HG03442 (cell line): ENCODE results near the gene BCL10.
A peak's percentile ranks its signal among the peaks of the same experiment; 100 is the strongest.

Source experiments
- ATAC-seq: cut with Tn5 transposase; IDR thresholded peaks from one replicate; pipeline ENCODE4 v1.9.1; 2021; ENCODE audit warnings: mild to moderate bottlenecking, moderate library complexity; ENCODE audit not compliant: unreplicated experiment

BCL10 gene

DNA sequence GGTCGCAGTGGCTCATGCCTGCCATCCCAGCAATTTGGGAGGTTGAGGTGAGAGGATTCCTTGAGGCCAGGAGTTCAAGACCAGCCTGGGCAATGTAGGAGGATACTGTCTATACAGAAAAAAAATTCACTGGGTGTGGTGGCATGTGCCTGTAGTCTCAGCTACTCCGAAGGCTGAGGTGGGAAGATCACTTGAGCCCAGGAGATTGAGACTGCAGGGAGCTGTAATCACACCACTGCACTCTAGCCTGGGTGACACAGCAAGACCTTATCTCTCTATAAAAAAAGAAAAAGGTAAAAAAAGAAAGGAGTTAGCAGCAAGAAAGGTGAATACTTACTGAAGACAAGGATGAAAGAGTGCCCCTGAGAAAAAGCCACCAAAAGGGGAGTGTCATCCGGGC, 23.7 kb upstream of the BCL10 start:
- ATAC-seq = no peak

DNA sequence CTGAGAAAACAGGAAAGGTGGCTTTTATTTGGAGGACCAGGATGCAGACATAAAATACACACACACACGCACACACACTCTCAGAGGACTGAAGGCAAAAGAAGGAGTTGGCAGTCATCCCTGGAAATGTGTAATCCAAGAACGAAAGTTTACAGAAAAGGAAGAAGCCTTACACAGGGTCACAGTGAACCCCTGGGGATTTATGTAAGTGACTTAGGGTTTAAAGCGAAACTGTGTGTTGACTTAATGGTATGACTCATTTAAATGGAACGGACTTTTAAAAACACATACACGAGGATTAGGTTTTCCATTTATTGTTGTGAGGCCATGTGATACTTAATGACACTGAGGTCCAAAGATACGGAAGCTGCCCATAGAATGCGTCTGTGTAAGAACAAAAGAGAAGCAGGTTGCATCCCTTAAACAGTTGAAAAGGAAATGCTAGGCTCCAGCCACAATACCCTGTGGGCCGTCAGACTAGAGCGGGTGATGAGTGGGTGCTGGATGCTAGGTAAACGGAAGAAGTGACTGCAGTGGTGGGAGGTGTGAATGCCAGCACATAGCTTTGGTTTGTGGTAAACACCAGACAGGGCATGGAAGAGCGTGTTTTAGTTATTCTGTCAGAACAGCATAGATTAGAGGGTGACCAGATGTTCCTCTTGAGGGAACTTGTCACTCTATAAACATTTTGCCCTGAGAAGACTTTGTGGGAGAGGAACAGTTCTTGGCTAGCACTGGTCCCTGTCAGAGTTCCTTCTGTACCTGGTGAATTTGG, 21.6 kb upstream of the BCL10 start:
- peak; percentile 97 for ATAC-seq

- ATAC-seq = no peak
Measured at GRCh38 chr1:85297538-85297854, 21.1 kb upstream of the BCL10 start.

DNA sequence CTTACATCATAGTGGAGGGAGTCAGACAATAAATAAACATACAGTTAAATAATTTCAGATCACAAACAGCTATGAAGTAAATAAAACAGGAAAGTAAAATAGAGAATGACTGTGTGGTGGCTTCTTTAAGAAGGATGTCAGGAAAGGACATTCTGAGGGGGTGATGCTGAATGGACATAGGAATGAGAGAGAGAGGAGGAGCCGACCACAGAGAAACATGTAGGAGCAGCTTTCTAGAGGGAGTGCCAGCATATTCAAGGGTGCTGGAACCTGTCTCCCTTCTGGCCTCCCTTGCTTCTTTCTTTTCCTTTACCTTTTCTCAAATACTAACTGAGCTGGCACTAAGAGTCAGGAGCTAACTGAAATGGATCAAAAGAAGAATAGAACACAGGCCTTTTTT, 20.5 kb upstream of the BCL10 start:
- ATAC-seq = no peak

DNA sequence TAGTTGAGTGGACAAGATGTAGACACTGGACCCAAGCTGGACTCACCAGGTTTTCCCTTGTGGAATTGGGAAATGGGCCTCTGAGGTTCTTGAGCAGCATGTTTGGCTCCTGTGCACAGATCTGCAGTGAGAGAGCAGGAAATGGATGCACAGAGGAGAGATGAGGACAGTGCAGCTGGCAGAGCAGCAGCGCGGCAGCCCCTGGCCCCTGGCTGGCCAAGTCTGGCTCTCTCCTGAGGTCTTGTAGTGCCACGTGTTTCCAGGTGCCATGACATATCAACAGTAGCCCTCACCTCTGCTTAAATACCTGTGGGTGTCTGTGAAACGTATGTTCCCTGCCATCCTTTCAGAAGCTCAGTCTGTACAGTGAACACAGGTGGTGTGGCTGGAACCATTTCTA, 19.2 kb upstream of the BCL10 start:
- ATAC-seq = no peak

GRCh38 chr1:85295006-85295431, 18.6 kb upstream of the BCL10 start:
- no peak for ATAC-seq

- ATAC-seq = no peak
Measured at GRCh38 chr1:85290826-85291225, 14.4 kb upstream of the BCL10 start.

DNA sequence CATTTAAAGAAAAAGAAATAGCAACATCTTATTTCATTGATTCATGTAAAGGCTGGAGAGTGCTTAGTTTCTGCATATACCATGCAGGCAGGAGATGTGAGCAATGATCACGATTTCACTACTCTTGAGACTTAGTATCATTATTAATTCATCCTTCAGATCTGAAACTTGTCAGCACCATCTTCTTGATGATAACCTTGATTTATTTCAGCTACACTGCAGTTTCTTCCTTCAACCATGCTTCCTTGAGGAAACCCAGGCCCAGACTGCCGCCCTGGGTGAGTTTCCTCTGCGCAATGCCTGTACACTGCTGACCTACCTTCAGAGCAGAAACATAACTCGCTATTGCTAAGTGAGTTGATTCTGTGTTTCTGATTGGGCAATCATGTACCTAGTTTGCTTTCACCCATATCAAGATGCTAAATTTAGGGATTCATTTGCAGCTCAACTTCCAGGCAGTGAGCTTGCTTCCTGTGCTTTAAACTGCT, 13.5 kb upstream of the BCL10 start:
- peak; percentile 35 for ATAC-seq

DNA sequence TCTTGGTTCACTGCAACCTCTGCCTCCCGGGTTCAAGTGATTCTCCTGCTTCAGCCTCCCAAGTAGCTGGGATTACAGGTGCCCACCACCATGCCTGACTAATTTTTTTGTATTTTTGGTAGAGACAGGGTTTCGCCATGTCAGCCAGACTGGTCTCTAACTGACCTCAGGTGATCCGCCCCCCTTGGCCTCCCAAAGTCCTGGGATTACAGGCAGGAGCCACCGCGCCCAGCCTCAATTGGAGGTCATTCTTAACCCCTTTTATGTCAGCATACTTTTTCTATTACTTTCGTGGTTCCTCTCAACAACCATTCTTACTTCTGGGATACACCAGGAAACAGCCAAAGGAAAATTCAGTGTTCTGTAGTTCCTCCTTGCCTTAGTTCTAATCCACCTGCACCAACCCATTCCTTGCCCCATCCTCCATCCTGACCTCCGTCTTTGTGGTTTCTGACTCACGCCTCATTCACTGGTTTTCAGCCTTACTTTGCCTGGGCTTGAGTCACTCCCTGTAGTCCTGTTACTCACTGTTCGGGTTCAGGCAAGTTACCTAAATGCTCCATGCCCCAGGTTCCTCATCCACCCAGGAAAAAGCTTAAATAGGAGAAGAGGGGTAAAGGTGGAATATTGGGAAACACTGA, 12.9 kb upstream of the BCL10 start:
- peak; percentile 34 for ATAC-seq

DNA sequence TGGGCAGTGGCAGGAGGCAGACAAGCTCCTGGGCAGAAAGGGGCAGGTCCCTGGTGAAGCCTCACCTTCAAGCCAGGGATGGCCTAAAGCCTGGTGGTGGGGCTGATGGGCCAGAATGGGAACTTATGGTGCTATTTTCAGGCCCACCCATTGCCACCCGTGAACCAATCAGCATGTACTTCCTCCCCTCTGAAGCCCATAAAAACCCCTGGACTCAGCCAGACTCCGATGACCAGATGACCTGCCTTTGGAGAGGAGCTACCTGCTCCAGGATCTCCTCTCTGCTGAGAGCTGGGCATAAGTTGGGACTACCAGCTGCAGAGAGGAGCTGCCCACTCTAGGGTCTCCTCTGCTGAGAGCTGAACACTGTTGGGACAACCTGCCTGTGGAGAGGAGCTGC, 7.8 kb upstream of the BCL10 start:
- no peak for ATAC-seq

DNA sequence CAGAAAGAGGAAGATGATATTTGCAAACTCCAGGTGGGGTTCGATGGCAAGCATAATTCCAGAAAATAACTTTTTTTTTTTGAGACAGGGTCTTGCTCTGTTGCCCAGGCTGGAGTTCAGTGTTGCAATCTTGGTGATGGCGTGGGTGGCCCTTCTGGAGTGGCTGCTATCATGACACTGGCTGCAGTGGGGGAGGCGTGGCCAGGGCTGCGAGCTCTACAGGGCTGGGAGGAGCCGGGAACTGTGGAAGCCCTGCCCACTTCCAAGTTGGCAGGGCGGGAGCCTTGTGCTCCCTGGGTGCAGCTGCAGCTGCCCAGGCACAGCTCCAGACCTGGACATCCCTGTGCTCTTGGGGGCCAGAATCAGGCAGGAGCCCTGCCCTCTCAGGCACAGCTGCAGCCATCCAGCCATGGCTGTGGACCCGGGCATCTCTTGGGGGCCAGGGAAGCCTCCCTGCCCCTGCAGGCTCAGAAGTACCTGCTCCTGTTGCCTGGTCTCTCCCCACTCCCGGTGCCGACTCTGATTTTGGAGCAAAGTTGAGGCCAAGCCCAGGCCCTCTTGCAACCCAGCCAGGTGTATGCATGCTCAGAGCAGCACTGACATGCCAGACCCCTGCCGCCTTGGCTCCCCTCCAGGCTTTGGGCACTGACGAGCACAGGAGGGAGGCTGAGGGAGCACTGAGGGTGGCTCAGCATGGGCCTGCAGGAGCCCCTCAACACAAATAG, 7.2 kb upstream of the BCL10 start:
- ATAC-seq = no peak

DNA sequence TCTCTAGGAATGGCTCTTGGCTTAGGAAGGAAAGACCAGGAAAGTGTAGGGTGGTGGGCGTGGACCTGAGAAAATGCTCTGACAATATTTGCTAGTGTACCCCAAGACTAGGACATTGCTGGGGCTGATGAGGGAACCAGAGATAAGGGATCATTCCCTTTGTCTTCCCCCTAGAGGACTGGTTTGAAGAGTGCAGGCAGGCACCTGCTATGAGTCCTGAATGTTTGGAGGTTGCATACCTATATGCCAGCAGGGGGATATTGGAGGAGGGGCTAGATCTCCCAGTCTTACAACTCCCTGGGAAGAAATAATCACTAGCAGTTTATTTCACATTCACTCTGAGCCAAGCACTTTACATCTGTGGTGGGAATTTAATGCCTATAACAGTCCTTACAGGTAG, 6.0 kb upstream of the BCL10 start:
- no peak for ATAC-seq

GRCh38 chr1:85280636-85281035, 4.2 kb upstream of the BCL10 start:
- ATAC-seq = no peak

- ATAC-seq = no peak
Measured at GRCh38 chr1:85279458-85280080, 3.1 kb upstream of the BCL10 start.

DNA sequence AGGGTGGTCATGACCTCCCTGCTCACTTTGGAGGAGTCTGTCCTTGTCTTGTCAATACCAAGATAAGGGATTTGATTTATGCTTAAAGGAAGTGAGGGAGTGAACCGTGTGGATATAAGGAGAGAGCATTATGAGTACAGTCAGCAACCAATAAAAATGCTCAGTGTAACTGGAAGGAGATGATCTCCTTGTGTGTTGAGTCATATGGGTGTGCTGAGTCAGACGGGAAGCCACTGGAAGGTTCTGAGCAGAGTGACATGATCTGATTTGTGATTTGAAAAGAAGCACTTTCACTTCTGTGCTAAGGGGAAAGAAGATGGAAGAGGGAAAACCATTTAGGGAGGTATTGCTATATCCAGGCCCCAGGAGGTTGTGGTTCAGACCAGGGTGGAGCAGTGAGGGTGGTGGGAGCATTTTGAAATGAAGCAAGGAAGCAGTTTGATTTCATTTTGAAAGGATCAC, 2.5 kb upstream of the BCL10 start:
- ATAC-seq = peak; percentile 26

DNA sequence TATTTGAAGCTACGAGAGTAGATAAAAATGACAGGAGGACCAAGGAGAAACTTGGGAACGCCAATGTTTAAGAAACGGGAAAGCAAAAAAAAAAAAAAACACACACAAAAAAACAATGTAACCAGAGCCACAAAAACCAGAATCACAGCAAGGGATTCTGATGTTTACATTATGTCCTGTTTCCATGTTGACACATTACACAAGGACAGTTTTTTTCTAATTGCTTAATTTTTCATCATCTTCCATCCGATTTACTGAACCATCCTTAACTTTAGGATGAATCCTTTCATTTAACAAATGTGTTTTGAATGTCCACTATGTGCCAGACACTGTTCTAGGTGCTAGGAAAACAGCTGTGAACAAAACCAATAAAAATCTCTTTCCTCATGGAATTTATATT, 1.4 kb upstream of the BCL10 start:
- no peak for ATAC-seq

GRCh38 chr1:85276978-85277639, 677 bp upstream of the BCL10 start:
- no peak for ATAC-seq

- ATAC-seq = no peak
Measured at GRCh38 chr1:85275701-85276214, 674 bp downstream of the BCL10 start.

DNA sequence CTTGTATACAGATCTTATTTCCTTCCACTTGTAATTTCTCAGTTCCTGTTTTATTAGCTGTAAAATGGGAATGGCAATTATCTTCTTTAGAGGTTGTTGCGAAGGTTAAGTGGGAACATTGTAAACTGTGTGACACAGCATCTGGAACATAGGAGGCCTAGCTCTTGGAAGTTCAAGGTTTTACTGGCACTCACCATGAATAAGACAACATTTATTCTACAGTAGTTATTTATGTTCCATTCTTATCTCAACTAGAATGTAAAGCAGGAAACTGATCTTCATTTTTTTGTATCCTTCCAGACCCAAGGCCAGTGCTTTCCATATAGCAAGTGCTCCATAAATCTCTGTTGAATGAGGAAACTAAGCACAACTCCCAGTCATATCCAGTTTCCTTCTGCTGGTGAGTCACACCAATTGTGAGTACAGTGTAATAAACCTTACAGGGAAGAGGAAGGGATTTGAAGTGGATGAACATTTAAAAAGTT, 1.4 kb downstream of the BCL10 start:
- no peak for ATAC-seq

DNA sequence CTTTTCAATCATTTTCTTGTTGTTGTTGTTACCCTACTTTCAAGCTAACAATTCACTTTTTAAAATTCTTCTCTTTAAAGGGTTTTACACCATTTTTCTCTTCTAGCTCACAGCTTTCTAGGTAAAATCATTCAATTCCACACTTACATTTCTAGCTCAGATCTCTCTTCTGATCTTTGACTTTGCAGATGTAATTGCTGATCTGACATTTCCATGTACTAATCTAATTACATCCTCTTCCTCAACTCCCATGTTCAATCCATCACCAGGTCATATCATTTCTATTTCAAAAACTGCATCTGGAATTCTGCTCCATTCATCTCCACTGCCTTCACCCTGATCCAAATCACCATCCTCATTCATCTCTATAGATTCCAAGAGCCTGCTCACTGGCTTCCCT, 3.0 kb downstream of the BCL10 start:
- no peak for ATAC-seq
